Stimulated activated CD4-positive, alpha-beta T cell treated with anti-CD3 and anti-CD28 coated beads, Interleukin-1b, Interleukin-23, amount 100 ng/mL, for 4 hours (primary cell): Measurements from ENCODE around the gene SLC5A10.

Experiments
- DNase-seq, 2 donors: peaks; one replicate each; pipeline ENCODE4 v3.0.0-alpha.2; 2020; ENCODE audit warnings: low read depth in 2 of 2

Gene SLC5A10

DNA sequence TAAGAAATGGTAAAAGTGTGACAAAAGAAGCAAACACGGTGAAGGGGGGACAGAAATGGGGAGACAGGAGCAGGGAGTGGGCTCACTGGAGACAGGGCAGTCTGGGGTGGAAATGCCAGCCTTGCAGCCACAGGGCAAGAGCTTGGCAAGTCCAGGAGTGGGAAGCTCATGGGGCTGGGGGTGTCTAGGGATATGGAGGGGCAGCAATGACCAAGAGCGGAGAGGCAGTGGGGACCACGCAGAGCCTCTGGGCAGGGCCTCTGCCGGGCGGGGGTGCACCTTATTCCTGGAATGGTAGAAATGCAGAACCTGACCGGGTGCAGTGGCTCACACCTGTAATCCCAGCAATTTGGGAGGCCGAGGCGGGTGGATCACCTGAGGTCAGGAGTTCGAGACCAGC is 12.6 kb downstream of the SLC5A10 start:
- no peak for DNase-seq

DNA sequence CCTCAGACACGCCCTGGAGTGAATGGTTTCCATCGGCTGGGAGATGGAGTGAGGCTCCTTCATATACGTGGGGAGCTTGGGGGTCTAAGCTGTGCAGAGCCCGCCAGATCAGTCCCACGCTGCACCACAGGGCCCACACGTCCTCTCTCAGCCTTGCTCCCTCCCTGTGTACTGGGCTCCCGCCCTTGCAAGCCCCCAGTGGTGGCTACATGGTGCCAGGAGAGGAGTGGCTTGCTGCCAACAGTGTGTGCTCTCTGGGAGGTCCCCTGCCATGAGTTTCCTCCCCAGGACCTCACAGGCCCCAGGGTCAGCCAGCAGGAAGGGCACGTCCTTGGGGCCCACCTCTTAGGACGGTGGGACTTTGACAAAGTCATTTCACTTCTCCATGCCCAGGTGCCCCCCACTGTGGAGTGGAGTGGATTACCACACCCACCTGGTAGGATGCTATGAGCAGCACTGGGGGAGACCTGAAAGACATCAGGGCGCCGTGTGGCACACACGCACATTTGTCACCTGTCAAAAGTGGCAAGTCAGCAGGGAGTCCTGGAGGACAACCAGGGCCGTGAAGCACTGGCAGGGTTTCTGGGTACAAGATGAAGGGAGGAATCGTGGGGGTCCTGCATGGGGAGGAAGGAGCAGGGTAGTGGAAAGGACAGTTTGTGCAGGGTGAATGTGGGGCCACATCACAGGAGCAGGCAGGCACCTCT is 13.7 kb downstream of the SLC5A10 start:
- no peak for DNase-seq

DNA sequence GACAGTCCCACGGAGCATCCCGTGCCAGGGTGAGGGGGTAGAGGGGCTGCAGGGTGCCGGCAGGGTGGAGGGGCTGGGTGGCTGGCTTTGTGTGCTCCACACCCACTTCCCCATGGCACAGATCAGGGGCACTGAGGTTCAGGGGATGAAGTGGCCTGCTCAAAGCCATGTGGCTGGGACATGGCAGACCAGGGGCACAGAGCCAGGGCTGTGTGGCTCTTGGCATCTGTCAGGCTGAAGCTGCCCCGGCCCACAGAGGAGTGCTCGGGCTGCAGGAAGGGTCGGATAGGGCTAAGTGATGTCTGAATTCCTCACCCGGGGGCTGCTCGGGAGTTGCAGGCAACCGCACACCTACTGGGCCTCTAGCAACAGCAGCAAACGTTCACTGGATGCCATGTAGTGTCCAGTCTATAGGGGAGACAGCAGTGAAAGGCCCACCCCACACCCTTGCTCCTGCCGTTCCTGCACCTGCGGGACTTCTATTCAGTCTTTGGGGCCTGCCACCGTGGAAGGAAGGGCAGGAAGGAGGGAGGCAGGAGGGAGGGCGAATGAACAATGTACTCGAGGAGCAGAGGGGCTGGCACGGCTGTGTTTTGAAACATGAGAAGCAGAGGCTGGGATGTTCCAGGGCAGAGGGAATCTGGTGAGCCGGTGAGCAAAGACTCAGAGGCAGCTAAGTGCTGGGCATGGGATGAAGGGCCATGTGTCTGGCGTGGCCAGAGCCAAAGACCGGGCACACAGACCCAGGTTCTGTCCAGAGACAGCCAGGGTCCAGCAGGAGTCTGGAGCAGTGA is 15.1 kb downstream of the SLC5A10 start:
- no peak for DNase-seq

- no peak for DNase-seq
Measured at GRCh38 chr17:18967916-18968315, 16.0 kb downstream of the SLC5A10 start.

DNA sequence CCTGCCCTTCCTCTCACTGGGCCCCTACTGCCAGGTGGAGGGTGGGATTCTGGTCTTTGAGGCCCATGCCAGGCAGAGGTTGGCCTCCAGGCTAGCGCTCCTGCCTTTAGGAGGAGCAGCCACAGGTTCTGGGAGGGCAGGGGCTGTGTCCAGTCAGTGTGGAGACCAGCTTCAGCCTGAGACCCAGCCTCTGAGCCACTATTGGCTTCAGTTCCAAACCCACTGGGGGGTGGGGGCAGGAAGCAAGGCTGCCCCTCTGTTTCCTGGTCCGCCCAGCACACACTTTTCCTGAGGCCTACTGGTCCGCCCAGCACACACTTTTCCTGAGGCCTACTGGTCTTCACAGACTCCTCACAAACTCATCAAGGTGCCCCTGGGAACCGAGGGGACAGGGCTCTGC is 16.4 kb downstream of the SLC5A10 start:
- no peak for DNase-seq

DNA sequence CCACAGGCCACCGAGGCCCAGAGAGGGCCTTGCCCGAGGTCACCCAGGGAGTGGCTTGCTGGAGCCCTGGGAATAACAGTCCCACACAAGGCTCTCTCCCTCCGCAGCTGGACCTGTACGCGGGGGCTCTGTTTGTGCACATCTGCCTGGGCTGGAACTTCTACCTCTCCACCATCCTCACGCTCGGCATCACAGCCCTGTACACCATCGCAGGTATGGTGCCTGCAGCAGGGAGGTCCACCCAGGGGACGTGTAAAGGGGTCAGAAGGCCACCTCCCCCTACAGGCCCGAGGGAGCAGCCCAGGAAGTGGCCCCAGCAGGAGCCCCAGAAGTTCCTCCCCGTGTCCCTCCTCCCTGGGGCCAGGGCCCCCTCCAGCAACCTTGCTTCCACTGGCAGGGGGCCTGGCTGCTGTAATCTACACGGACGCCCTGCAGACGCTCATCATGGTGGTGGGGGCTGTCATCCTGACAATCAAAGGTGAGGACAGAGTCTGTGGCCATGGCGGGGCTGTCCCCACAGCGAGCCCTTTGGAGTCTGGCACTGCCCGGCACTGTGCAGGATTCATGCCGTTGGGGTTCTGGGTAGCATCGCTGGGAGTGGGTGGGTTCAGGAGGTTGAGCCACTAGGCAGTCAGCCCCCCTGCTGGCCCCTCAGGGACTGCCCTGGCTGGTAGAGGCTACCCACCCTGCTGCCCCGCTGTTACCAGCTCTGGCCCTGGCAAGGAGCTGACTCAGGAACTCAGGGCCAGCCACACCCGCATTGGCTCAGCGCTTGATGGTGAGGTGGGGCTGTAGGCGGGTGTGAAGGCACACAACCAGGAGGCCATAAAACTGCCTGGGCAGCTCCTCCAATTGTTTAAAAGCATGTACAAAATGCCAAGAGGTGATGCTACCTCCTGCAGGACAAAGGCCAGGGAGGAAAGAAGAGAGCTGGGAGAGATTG is 17.3 kb downstream of the SLC5A10 start:
- no peak for DNase-seq

DNA sequence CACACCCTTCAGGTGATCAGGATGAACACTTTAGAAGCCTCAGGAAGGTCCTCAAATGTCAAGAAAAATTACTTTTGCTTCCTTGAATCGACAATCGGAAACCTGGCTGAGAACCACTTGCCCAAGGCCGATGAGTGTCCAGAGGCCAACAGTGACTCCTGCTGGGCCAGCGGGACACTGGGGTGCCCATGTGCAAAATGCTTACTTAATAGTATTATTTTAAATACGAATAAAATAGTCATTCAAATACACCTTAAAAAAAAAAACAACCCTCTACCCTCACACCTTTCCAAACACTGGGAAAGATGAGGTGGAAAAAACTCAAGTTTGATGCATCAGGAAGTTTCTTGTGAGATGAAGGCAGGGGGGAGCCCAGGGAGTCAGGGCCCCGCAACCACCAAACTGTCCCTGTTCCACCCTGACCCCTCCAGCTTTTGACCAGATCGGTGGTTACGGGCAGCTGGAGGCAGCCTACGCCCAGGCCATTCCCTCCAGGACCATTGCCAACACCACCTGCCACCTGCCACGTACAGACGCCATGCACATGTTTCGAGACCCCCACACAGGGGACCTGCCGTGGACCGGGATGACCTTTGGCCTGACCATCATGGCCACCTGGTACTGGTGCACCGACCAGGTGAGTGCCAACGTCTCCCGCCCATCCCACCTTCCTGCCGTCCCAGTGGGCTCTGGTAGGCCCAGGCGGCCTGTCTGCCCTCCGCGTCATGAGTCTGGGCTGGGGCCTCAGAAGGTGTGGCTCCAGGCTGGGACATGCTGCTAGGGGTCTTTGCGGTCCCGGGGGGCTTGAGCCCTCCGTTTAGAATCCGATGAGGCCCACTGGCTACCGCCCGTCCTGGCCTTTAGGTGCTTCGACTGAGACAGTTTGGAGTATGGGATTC is 18.9 kb downstream of the SLC5A10 start:
- no peak for DNase-seq

DNA sequence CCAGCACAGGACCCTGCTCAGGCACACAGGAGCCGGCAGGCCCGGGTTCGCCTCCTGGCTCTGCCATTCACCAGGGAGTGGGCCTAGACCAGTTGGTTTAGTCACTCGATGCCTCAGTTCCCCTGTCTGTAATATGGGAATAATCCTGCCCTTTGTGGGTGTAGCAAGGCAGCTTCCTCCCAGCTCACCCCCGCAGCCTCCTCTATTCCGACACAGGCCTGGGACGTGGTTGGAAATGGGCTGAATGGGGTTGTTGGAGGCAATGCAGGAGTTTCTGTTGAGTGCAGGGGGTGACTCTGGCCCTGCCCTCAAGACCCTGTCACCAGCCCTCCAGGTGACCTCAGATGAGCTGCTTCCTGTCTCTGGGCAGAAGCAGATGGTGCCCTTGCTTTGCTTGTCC is 19.8 kb downstream of the SLC5A10 start:
- no peak for DNase-seq

GRCh38 chr17:18974407-18975149 is 22.6 kb downstream of the SLC5A10 start:
- no peak for DNase-seq

DNA sequence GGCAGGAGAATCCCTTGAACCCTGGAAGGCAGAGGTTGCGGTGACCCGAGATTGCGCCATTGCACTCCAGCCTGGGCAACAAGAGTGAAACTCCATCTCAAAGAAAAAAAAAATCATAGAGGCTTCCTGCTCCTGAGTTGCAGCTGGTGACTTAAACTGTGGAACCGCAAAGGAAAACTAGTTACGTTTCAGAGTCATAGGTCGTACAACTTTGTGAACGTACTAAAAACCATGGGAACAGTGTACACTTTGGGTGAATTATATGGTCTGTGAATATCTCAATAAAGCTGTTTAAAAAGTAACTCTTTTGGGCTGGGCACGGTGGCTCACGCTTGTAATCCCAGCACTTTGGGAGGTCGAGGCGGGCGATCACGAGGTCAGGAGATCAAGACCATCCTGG is 23.6 kb downstream of the SLC5A10 start:
- DNase-seq: no peak

DNA sequence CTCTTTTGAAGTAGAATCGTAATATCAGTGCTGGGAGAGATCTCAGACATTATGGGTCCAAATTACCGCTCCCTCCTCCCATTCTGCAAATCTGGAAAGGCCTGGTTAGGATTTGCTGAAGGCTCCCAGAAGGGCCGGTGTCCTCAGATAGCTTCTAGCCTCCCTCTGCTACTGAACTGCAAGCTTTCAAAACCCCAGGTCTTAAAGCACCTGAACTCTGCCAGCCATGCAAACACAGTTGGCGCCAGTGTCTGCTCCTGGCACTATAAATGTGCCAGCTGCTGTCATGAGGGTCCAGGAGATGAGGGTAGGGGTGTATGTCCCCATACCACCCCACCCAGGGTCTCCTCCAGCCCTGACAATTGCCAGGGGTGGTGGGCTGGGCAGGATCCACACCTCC is 24.2 kb downstream of the SLC5A10 start:
- no peak for DNase-seq

- DNase-seq: no peak
Measured at GRCh38 chr17:18977021-18977420, 25.1 kb downstream of the SLC5A10 start.

DNA sequence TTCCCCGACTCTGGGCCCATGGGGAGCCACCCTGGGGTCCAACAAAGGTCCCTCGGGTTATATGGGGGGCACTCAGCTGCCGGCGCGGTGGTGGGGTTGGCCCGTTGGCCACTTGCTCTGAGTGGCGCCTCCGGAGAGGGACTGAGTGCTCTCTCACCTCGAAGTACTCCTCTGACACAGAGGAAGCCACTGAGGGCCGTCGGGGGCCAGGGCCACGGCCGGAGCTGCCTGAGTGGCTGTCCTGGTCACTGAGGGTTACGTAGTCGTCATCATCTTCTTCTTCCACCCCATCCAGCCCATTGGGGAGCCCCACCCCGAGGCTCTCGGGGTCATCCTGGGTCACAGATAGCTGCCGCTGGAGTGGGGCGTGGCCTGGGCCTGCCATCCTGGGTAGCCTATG is 25.7 kb downstream of the SLC5A10 start:
- DNase-seq: no peak

GRCh38 chr17:18978050-18978449 is 26.1 kb downstream of the SLC5A10 start:
- DNase-seq: no peak

GRCh38 chr17:18978655-18979054 is 26.7 kb downstream of the SLC5A10 start:
- no peak for DNase-seq

DNA sequence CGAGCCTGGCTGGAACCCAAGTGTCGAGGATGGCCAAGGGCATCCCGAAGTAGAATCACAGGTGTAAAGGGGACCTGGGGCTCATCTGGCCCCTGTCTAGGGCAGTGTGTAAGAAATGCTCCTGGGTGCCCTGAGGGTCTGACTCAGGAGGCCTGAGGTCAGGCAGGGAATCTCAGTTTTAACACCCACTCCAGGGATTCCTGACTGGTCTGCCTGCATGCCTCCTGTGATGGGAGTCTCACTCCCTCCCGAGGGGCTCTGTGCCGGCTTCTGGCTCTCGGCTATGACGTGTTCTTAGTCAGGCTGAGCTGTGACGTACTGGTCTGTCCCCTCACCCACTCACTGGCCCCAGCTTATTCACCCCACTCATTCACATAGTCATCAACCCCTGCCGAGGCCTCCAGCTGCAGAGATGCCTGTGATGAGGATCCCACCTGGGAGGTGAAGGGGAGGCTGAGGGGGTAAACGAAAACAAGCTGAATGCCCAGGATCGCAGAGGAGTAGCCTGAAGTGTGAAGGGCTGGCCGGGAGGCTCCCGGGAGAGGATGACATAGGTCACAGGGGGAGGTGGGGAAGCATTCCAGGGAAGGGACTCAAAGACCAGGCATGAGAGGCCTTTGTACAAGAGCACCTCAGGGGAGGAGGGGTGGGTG is 28.8 kb downstream of the SLC5A10 start:
- no peak for DNase-seq

DNA sequence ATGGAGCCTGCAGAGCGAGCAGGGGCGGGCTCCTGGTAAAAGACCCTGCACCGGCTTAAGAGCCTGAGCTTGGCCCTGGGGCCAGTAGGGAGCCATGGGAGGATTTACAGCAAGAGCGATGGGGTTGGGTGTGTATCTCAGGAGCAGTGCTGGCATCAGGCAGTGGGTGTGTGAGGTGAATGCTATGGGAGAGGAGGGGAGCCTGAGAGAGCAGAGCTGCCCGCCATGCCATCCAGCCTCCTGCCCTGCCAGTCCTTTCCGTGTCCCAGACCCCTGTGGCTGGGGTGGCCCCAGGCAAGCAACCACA is 29.3 kb downstream of the SLC5A10 start:
- DNase-seq: no peak

- DNase-seq: no peak
Measured at GRCh38 chr17:18981642-18982424, 29.9 kb downstream of the SLC5A10 start.
